K562 (cell line): ENCODE results near the gene EME1. TPM values are rescaled to one million over a fixed set of nuclear protein-coding genes. Genes with fewer than 3 reads are reported as not detected.
A peak's percentile ranks its signal among the peaks of the same experiment; 100 is the strongest.

Experiments
- ARHGAP35 ChIP-seq: fragments of 450-650 bp; IDR thresholded peaks from 2 replicates; pipeline ENCODE4 v1.6.1; 2018; ENCODE audit not compliant: partially characterized antibody
- ATF6 ChIP-seq: sonication (generic); formaldehyde crosslinking; IDR thresholded peaks from 2 replicates; pipeline ENCODE4 v1.4.0; 2020; ENCODE audit warnings: mild to moderate bottlenecking, missing genetic modification reagents
- CXXC5 ChIP-seq: fragments of 250-450 bp; sonication (Bioruptor Pico); IDR thresholded peaks from 2 replicates; pipeline ENCODE4 v1.8.0; 2022; ENCODE audit warnings: inconsistent platforms, mild to moderate bottlenecking, moderate library complexity
- ETS1 ChIP-seq: conservative IDR thresholded peaks from 2 replicates; pipeline ENCODE4 v1.6.1; 2011; ENCODE audit warnings: low read depth, mild to moderate bottlenecking, low read length; ENCODE audit not compliant: control insufficient read depth
- ETV5 ChIP-seq: sonication (generic); formaldehyde crosslinking; IDR thresholded peaks from 2 replicates; pipeline ENCODE4 v1.4.0; 2020; ENCODE audit warnings: low read depth, mild to moderate bottlenecking, missing genetic modification reagents
- HNRNPLL ChIP-seq: fragments of 200-400 bp; formaldehyde crosslinking; IDR thresholded peaks from 2 replicates; pipeline ENCODE4 v1.6.1; 2017; ENCODE audit warnings: low read length, low read depth, mild to moderate bottlenecking; ENCODE audit not compliant: poor library complexity, severe bottlenecking
- KAT7 ChIP-seq: sonication (generic); formaldehyde crosslinking; IDR thresholded peaks from 2 replicates; pipeline ENCODE4 v1.8.0; 2022; ENCODE audit warnings: missing genetic modification reagents, mild to moderate bottlenecking, borderline replicate concordance
- NR2C1 ChIP-seq, 2 experiments: fragments of 450-650 bp; IDR thresholded peaks; 2 replicates each; pipeline ENCODE4 v1.6.1; 2017; ENCODE audit warnings: mild to moderate bottlenecking in 2 of 2, antibody characterized with exemption in 1 of 2, inconsistent platforms in 1 of 2, missing compliant biosample characterization in 1 of 2, missing genetic modification characterization in 1 of 2
- NRF1 ChIP-seq, 2 experiments: fragments of 450-650 bp; IDR thresholded peaks in 1 of 2; conservative IDR thresholded peaks in 1 of 2; 2 replicates each; pipeline ENCODE4 v1.6.1; 2014; ENCODE audit warnings: mild to moderate bottlenecking in 2 of 2
- POLR2AphosphoS5 ChIP-seq: IDR thresholded peaks from 2 replicates; pipeline ENCODE4 v1.6.1; 2011; ENCODE audit warnings: mild to moderate bottlenecking, low read depth, low read length, moderate library complexity; ENCODE audit not compliant: control insufficient read depth, insufficient read depth
- REST ChIP-seq, 2 experiments: fragments of 450-650 bp; formaldehyde crosslinking in 1 of 2; IDR thresholded peaks; 2 replicates each; pipeline versions ENCODE4 v1.4.0 to v1.6.1; 2014 to 2020; ENCODE audit warnings: mild to moderate bottlenecking in 2 of 2, borderline replicate concordance in 1 of 2, low read depth in 1 of 2
- SMAD4 ChIP-seq: fragments of 250-450 bp; sonication (Bioruptor Pico); conservative IDR thresholded peaks from 2 replicates; pipeline ENCODE4 v1.8.0; 2021; ENCODE audit warnings: inconsistent platforms, mild to moderate bottlenecking, moderate library complexity
- ZNF354B ChIP-seq: fragments of 250-450 bp; sonication (Bioruptor Pico); IDR thresholded peaks from 2 replicates; pipeline ENCODE4 v1.4.0; 2020
- ZNF766 ChIP-seq: fragments of 200-800 bp; sonication (Bioruptor generic); conservative IDR thresholded peaks from 2 replicates; pipeline ENCODE4 v1.6.1; 2016; ENCODE audit warnings: missing genetic modification characterization, missing compliant biosample characterization
- polyA plus RNA-seq, 8 experiments: library from polyadenylated mRNA; depleted of rRNA in 4 of 8; stranded (reverse) in 5 of 8; unstranded in 3 of 8; fragments of >200 nt; fragmentation: Nextera tagmentation in 2 of 8; fragmentation: Illumina TruSeq in 1 of 8; extraction: Ambion mirVana in 2 of 8; extraction: Trizol in 1 of 8; gene quantifications; 2 replicates each; pipeline versions ENCODE4 v1.2.1 to v1.2.3, GENCODE V29; 2011 to 2014; ENCODE audit warnings: inconsistent platforms in 1 of 8, missing spikeins in 1 of 8
- total RNA-seq, 7 experiments: library from RNA; depleted of rRNA in 6 of 7; stranded (reverse); fragments of >200 nt in 6 of 7; fragmentation: Illumina TruSeq in 2 of 7; extraction: Trizol in 2 of 7; gene quantifications; 2 replicates each; pipeline versions ENCODE4 v1.2.1 to v1.2.3, GENCODE V29; 2011 to 2021; ENCODE audit warnings: low replicate concordance in 1 of 7

The EME1 gene
- total and polyA plus RNA-seq, 9 of the 15 experiments (the other 6 are each of a cell fraction or from before 2014, with no cell fraction given): 14.6 to 44.1 (median 24.0) TPM

- TF ChIP-seq REST (IDR thresholded peaks at IDR 0.05; ENCODE audit: borderline replicate concordance) (no peak), REST (CRISPR knock-in tag; IDR thresholded peaks at IDR 0.05; ENCODE audit: low read depth) (0 out of 2 replicates have a peak, but pooled peaks have one; percentile 12), POLR2AphosphoS5 (0 out of 2 replicates have a peak, but pooled peaks have one; percentile 26), ZNF354B (CRISPR knock-in tag) (no peak), ZNF766 (0 out of 2 replicates have a peak, but pooled peaks have one; percentile 20), ETV5 (CRISPR knock-in tag) (0 out of 2 replicates have a peak, but pooled peaks have one; percentile 20), KAT7 (CRISPR knock-in tag) (0 out of 2 replicates have a peak, but pooled peaks have one; percentile 52), SMAD4 (0 out of 2 replicates have a peak, but pooled peaks have one; percentile 7), ATF6 (0 out of 2 replicates have a peak, but pooled peaks have one; percentile 10), ETS1 (0 out of 2 replicates have a peak, but pooled peaks have one; percentile 32), HNRNPLL (peak; percentile 17), NR2C1 (IDR thresholded peaks at IDR 0.05) (no peak), NR2C1 (tag; IDR thresholded peaks at IDR 0.05) (no peak), ARHGAP35 (no peak), NRF1 (conservative IDR thresholded peaks at IDR 0.05 in 1 of 2, IDR thresholded peaks at IDR 0.05 in 1 of 2) (peak; percentile 47 to 53), CXXC5 (CRISPR knock-in tag) (peak; percentile 27)
Measured at GRCh38 chr17:50346313-50347116, 26.5 kb upstream of the EME1 start (continued).
